Stimulated activated memory B cell treated with anti-CD40 and anti-IgM and Interleukin-4, amounts not matched to agents 10 μg/mL and 1 μg/mL and 100 μg/mL, for 72 hours (primary cell): ENCODE results near the gene TNFRSF13B.
"Not testable (repeated sequence)": the region's sequence is repeated elsewhere in the genome, so short reads cannot be mapped to it uniquely, and the experiment has no call there.

ENCODE experiments used
- ATAC-seq: fragments of 150-1000 bp; cut with Tn5 transposase; 2 replicates; pipeline ENCODE4 v1.10.0; 2021
- H3K27ac Mint-ChIP-seq: one replicate; pipeline ENCODE4 v1.8.0; 2022; ENCODE audit warnings: mild to moderate bottlenecking, mixed read lengths
- H3K27me3 Mint-ChIP-seq: one replicate; pipeline ENCODE4 v1.8.0; 2022; ENCODE audit warnings: mixed read lengths
- H3K36me3 Mint-ChIP-seq: one replicate; pipeline ENCODE4 v1.8.0; 2022; ENCODE audit warnings: mixed read lengths
- H3K4me1 Mint-ChIP-seq: one replicate; pipeline ENCODE4 v1.8.0; 2022; ENCODE audit warnings: mixed read lengths
- H3K4me3 Mint-ChIP-seq: one replicate; pipeline ENCODE4 v1.8.0; 2022; ENCODE audit warnings: mild to moderate bottlenecking, moderate library complexity, mixed read lengths
- H3K9me3 Mint-ChIP-seq: one replicate; pipeline ENCODE4 v1.8.0; 2022; ENCODE audit warnings: mixed read lengths

TNFRSF13B gene

DNA sequence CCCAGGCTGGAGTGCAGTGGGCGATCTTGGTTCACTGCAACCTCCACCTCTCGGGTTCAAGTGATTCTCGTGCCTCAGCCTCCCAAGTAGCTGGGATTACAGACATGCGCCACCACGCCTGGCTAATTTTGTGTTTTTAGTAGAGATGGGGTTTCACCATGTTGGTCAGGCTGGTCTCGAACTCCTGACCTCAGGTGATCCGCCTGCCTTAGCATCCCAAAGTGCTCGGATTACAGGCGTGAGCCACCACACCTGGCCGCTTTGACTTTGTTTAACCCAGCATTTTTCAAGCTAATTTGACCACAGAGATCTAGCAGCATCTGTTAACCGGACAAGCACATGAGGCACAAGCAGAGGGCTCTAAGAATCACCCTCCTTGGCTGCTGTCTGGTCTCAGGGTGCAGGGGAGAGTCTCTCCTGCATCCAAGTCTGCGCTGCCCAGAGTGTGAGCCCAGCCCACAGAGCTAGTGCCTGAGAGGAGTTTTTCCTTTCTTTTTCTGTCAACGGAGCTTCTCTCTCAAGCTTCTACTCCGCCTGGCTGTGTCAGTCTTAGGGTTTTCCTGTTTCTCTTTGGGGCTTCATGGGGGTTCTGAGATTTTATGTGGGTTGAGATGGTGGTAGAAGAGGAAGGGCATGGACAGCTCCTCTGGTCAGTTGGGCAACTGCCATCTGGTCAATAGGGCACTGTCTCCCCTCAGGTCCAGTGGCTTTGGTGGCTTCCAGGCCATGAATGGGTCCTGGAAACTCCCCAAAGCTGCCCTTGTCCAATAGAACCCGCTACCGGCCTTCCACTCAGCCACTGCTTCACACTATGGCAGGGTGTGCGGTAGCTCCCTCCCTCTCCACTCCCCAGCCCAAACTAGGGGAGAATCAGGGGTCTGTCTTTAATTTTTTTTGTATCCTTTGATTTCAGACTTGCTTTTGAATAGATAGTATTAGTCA is 59.6 kb downstream of the TNFRSF13B start:
- Mint-ChIP-seq H3K27ac (no peak overlapping the region), H3K9me3 (no peaks in the 10 kb centered on the region)

DNA sequence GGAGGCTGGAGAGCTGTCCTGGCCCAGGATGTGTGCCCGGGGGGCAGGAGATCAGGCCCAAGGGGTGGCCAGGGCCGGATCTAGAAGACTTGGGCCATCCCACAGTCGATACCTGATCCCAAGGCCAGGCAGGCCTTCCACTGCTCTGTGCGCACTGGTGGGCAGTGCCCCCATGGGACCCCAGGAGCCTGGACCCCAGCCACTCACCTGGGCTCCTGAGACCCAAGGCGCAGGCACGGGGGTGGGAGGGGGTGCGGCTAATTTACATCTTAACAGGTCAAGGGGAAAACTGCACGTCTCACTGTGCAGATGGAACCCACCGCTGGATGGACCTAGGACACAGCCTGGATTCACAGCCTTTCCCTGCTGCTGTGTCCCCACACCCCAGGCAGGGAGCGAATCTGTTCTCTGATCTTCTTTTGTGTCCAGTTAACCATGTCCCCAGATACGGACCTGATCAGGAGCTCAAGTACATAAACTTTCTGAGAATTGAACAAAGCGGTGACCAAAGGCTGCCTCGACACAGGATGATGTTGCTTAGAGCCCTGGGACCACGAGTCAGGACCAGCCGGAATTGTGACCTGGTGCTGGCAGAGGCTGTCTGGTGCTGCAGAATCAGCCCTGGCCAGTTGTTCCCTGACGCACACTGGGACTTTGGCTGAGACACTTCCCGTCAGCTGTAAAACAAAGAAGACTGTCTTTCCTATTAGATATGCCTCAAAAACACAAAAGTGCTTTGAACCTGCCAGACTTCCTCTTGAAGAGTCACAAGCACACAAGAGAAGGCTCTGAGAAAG is 60.6 kb downstream of the TNFRSF13B start:
- peaks cover 39% of the 10 kb centered on the region for H3K27me3 Mint-ChIP-seq
- ATAC-seq, result no peak
- no peak overlapping the region for H3K4me3 Mint-ChIP-seq
- peaks cover 10% of the 10 kb centered on the region for H3K4me1 Mint-ChIP-seq
- H3K36me3 Mint-ChIP-seq, result no peaks in the 10 kb centered on the region
- H3K27ac Mint-ChIP-seq, result peak overlapping the region; percentile 14
- H3K9me3 Mint-ChIP-seq, result no peaks in the 10 kb centered on the region

More for the DNA sequence above, 59.6 kb downstream of the TNFRSF13B start:
- Mint-ChIP-seq H3K4me1 (peaks cover 12% of the 10 kb centered on the region), H3K4me3 (no peak overlapping the region), H3K36me3 (no peaks in the 10 kb centered on the region), H3K27me3 (peaks cover 34% of the 10 kb centered on the region)
- ATAC-seq, result no peak

DNA sequence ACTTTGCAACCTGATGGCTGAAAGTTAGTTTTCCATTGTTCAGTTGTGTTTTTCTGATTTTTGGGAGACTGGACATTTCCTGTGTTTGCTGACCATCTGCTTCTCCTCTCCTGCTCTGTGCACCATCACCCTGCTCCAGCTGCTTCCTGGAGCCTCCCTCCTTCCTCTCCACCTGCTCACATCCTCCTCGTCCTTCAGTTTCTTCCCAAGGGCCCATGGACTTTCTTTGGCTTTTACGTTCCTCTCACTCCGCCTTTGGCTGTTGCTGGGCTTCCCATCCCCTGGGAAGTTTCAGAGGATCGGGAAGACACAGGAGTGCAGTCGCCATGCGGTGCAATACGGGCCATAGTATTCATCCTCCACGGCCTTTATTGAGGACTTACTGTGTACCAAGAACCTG is 61.6 kb downstream of the TNFRSF13B start:
- no peaks in the 10 kb centered on the region for H3K9me3 Mint-ChIP-seq
- no peak overlapping the region for H3K4me3 Mint-ChIP-seq
- peak overlapping the region; percentile 14 for H3K27ac Mint-ChIP-seq
- H3K36me3 Mint-ChIP-seq, result no peaks in the 10 kb centered on the region
- no peaks in the 10 kb centered on the region for H3K4me1 Mint-ChIP-seq
- H3K27me3 Mint-ChIP-seq, result peaks cover 44% of the 10 kb centered on the region
- no peak for ATAC-seq

DNA sequence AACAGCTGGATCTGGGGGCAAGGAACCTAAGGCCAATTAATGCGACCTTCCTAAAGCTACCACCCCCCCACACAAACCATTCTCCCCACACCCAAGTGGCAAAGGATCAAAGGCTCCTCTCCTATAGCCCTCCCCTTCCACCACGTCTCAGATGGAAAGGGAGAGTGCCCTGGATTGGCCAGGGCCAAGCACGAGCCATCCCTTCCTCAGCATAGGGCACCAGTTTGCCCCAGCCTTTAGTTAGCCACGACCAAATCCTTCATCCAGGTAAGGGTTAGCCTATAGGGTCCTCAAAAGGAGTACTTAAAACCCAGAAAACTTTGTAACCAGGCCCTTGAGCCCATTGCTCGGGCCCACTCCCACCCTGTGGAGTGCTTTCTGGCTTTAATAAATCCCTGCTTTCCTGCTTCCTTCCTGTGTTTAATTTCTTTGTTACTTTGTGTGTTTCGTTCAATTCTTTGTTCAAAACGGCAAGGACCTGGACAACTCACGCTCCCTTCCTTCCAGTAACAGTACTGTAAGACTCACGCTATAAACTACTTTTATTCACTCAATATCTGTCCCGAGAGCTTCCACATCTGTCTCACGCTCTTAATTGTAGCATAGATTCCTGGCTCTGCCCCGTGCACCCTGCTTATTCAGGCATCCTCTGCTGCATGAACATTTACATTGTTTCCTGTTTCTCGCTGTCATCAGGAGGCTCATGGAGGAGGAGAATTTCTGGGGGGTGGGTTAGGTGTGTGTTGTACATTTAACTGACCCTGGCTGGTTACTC is 62.3 kb downstream of the TNFRSF13B start:
- ATAC-seq, result no peak
- H3K4me1 Mint-ChIP-seq, result peaks cover under 1% of the 10 kb centered on the region
- H3K27ac Mint-ChIP-seq, result no peak overlapping the region
- peaks cover 47% of the 10 kb centered on the region for H3K27me3 Mint-ChIP-seq
- no peaks in the 10 kb centered on the region for H3K36me3 Mint-ChIP-seq
- no peak overlapping the region for H3K4me3 Mint-ChIP-seq
- no peaks in the 10 kb centered on the region for H3K9me3 Mint-ChIP-seq

DNA sequence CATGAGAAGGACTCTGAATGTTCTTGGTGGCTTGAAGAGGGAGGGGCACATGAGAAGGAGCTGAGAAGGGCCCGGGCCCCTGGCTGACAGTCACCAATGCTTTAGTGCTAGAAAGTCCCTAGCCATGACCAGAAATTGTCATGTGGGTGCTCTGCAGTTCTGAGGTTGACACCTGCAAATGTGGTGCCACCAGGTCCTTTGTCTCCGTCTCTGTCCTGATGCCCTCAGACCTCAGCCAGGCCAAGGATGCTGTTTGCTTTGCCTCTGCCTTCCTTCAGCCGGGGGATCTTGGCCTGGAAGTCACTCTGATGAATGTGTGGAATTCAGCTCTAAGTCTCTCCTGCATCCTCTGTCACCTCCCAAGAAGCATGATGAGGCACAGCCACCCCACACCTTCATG is 63.6 kb downstream of the TNFRSF13B start:
- Mint-ChIP-seq H3K4me3 (no peak overlapping the region), H3K4me1 (peaks cover 4% of the 10 kb centered on the region), H3K27me3 (peaks cover 47% of the 10 kb centered on the region), H3K36me3 (no peaks in the 10 kb centered on the region), H3K27ac (no peak overlapping the region), H3K9me3 (no peaks in the 10 kb centered on the region)
- no peak for ATAC-seq

DNA sequence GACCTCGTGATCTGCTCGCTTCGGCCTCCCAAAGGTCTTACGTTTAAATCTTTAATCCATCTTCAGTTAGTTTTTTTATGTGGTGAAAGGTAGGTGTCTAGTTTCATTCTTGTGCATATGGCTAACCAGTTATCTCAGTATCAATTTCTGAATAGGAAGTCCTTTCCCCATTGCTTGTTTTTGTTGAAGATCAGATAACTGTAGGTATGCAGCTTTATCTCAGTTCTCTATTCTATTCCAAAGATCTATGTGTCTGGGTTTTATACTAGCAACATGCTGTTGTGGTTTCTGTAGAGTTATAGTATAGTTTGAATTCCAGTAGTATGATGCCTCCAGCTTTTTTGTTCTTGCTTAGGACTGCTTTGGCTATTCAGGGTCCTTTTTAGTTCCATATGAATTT is 65.2 kb downstream of the TNFRSF13B start:
- Mint-ChIP-seq H3K4me3 (no peak overlapping the region), H3K9me3 (no peaks in the 10 kb centered on the region), H3K36me3 (no peaks in the 10 kb centered on the region), H3K27me3 (peaks cover 58% of the 10 kb centered on the region), H3K4me1 (peaks cover 5% of the 10 kb centered on the region), H3K27ac (no peak overlapping the region)
- peak; percentile 55 for ATAC-seq

DNA sequence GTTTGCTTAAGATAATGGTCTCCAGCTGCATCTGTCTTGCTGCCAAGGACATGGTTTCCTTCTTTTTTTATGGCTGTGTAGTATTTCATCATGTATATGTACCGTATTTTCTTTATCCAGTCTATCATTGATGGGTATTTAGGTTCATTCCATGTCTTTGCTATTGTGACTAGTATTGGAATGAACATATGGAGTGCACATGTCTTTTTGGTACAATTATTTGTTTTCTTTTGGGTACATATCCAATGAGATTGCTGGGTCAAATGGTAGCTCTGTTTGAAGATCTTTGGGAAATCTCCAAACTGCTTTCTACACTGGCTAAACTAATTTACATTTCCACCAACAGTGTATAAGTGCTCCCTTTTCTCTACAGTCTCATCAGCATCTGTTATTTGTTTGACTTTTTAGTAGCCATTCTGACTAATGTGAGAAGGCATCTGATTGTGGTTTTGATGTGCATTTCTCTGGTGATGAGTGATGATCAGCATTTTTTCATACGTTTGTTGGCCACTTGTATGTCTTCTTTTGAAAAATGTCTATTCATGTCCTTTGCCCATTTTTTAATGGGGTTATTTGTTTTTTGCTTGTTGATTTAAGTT is 66.2 kb downstream of the TNFRSF13B start:
- Mint-ChIP-seq H3K4me1 (peaks cover 9% of the 10 kb centered on the region), H3K36me3 (no peaks in the 10 kb centered on the region), H3K4me3 (no peak overlapping the region), H3K27me3 (peaks cover 59% of the 10 kb centered on the region), H3K9me3 (no peaks in the 10 kb centered on the region), H3K27ac (no peak overlapping the region)
- ATAC-seq, result no peak

DNA sequence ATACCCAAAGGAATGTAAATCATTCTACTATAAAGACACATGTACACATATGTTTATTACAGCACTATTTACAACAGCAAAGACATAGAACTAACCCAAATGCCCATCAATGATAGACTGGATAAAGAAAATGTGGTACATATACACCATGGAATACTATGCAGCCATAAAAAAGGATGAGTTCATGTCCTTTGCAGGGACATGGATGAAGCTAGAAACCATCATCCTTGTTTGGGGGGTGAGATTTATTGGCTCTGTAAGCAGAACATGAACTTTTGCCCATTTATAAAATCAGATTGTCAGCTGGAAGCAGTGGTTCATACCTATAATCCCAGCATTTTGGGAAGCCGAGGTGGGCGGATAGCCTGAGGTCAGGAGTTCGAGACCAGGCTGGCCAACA is 68.8 kb downstream of the TNFRSF13B start:
- H3K36me3 Mint-ChIP-seq, H3K4me3 Mint-ChIP-seq, H3K4me1 Mint-ChIP-seq, ATAC-seq, H3K27ac Mint-ChIP-seq, H3K9me3 Mint-ChIP-seq: not testable (repeated sequence)
- H3K27me3 Mint-ChIP-seq, result peaks cover 50% of the 10 kb centered on the region

DNA sequence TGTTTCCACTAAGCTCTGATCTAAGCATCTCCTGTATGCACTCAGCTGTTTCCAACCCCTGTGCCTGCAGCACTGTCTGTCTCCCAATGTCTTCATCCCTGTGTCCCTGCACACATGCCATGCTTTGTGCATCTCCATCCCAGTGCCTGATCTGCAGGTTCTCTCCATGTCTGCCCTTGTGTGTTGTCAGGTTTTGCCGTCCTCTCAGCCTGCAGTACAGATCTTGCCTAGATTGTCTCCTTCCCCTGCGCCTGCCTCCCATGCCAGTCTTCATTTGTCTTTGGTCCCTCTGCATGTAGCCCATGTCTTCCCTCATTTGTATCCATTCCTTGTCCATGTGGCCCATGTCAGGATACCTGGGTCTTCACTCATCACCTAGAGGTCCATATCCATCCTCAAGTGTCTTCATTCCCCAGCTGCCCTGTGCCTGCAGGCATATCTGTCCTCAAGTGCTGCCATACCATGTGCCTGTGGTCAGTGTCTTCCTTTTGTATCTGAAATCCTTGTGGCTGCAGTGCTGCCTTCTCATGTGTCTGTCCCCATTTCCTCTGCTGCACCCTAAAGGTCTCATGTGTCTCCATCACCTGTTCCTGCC is 71.5 kb downstream of the TNFRSF13B start:
- ATAC-seq, result no peak
- Mint-ChIP-seq H3K4me1 (peaks cover 9% of the 10 kb centered on the region), H3K36me3 (no peaks in the 10 kb centered on the region), H3K9me3 (no peaks in the 10 kb centered on the region), H3K4me3 (no peak overlapping the region), H3K27ac (no peak overlapping the region), H3K27me3 (peaks cover 33% of the 10 kb centered on the region)

DNA sequence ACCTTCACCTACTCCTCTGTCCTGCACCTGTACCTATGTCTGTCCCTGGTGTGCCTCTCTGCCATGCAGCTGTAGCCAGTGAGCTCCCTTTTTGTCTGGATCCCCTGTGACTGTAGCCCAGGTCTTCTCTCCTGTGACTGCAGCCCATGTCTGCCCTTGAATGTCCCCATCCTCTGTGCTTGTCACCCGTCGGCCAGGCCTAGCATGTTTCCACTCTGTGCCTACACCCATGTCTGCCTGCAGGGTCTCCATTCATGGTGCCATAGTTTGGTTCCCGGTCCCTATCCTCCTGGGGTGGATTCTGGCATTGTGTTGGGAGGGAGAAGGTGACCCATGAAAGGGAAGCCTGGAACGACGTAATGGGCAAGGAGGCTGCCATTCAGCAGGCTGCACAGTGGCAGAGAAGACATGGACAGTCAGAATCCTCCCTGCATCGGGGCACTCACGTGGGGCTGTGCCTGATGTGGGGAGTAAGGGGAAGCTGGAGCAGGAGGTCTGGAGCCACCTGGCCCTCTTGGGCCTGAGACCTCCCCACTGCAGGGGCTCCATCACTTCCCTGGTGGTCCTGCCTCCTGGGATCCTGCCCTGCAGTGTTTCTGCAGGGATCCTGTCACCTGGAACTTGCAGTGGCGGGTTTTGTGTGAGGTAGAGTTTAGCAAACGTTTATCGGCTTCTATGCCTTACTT is 74.6 kb downstream of the TNFRSF13B start:
- H3K27me3 Mint-ChIP-seq, result peaks cover 25% of the 10 kb centered on the region
- H3K4me1 Mint-ChIP-seq, ATAC-seq, H3K27ac Mint-ChIP-seq, H3K9me3 Mint-ChIP-seq, H3K4me3 Mint-ChIP-seq, H3K36me3 Mint-ChIP-seq: not testable (repeated sequence)

DNA sequence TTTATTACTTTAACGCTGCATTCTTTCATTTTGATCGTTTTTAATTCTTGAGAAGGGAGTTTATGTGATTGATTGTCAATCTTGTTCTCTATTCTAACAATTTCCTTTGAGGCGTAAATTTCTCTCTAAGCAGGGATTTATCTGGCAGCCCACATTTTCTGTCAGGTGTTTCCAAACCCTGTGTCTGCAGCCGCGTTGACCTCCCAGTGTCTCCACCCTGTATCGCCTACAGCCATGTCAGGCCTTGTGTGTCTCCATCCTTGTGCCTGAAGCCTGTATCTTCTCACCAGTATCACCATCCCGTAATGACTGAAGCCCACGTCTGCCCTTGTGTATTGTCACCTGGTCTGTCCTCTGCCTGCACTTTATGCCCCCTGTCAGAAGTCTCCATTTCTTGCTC is 75.7 kb downstream of the TNFRSF13B start:
- H3K9me3 Mint-ChIP-seq, H3K4me3 Mint-ChIP-seq, H3K27ac Mint-ChIP-seq, H3K4me1 Mint-ChIP-seq, ATAC-seq, H3K36me3 Mint-ChIP-seq: not testable (repeated sequence)
- peaks cover 14% of the 10 kb centered on the region for H3K27me3 Mint-ChIP-seq

DNA sequence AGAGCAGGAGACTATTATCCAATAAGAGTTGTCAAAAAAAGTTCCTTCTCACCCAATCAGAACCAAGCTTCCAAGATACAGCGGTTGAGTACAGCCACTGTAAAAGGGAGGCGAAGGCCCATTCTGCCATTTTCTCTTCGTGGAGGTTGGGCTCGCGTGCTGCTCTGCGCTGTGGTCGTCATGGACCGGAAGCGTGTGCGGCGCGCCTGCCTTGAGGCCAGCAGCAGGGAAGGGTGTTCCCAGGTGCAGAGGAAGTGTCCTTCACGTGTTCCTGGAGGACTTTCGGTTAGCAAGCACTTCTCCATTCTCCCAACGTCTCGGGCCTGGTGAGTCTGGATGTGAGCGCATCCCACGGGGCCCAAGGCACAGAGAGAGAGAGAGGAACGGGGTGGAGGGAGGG is 78.4 kb downstream of the TNFRSF13B start:
- not testable (repeated sequence) for H3K27ac Mint-ChIP-seq, H3K9me3 Mint-ChIP-seq, H3K36me3 Mint-ChIP-seq, H3K27me3 Mint-ChIP-seq, ATAC-seq, H3K4me3 Mint-ChIP-seq, H3K4me1 Mint-ChIP-seq

DNA sequence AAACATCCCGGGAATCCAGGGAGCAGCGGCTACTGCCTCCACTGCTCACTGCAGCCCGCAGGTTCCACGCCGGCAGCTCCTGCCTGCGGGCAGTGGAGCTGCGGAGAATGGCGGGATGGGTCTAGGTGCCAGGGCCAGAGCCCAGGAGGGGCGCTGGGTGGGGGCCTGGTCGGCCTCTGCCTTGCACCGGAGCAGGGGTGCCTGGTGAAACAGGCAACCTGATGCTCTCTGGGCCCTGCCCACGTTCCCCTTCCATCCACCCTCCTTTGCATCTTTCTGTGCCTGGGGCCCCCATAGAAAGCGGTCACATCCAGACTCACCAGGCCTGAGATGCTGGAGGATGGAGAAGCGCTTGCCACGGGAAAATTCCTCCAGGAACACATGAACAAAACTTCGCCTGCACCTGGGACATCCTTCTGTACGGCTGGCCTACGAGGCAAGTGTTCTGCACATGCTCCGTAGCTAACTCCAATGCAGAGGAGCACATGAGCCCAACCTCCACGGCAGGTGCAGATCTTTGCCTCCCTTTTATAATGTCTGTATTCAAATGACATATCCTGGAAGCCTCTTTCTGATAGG is 79.0 kb downstream of the TNFRSF13B start:
- ATAC-seq, H3K27ac Mint-ChIP-seq: not testable (repeated sequence)

DNA sequence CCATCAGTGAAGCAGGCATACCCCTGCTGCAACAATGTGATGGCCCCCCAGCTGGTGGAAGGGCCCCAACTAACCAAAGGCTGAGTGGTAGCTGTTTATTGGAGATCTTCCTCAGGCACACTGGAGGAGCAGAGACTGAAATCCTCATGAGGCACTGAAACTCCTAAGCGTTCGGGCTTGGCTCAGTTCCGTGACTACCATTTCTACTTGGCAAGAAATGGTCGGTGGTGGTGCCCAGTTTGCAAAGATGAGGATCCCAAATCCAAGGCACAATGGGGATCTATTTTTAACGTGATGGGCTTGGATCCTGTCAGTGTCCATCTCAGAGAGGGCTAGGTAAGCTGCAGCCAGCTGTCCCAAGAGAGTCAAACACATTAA is 82.8 kb downstream of the TNFRSF13B start:
- H3K4me3 Mint-ChIP-seq, result no peak overlapping the region
- no peaks in the 10 kb centered on the region for H3K36me3 Mint-ChIP-seq

More for the DNA sequence above, 79.0 kb downstream of the TNFRSF13B start:
- not testable (repeated sequence) for H3K9me3 Mint-ChIP-seq, H3K27me3 Mint-ChIP-seq, H3K4me3 Mint-ChIP-seq, H3K36me3 Mint-ChIP-seq, H3K4me1 Mint-ChIP-seq

More for the DNA sequence above, 82.8 kb downstream of the TNFRSF13B start:
- ATAC-seq, result no peak
- Mint-ChIP-seq H3K9me3 (no peaks in the 10 kb centered on the region), H3K27me3 (no peaks in the 10 kb centered on the region), H3K4me1 (peaks cover 8% of the 10 kb centered on the region), H3K27ac (no peak overlapping the region)
